Activated CD4-positive, alpha-beta memory T cell treated with anti-CD3 and anti-CD28 coated beads, Interleukin-2, amount 10 ng/mL, durations not matched to agents 7 days and 5 days (primary cell): ENCODE results near the gene EDARADD. TPM values are rescaled to one million over a fixed set of nuclear protein-coding genes. Genes with fewer than 3 reads are reported as not detected.

Source experiments
- total RNA-seq, 2 experiments: library from RNA; stranded (reverse); gene quantifications; one replicate each; pipeline ENCODE4 v1.2.3, GENCODE V29; 2021

Gene EDARADD
- total RNA-seq, 2 experiments from 2014 or later: 5.4 to 6.2 TPM

Other genes starting within 250 kb of the EDARADD start
- 1 to 10 TPM; 4.1 TPM for gene ERO1B, start 112.3 kb upstream of the EDARADD start, total RNA-seq
- gene LGALS8, start 129.7 kb downstream of the EDARADD start, total RNA-seq: 100 to 1,000 TPM; 145 to 146 TPM
- gene HEATR1, start 210.2 kb downstream of the EDARADD start, total RNA-seq: 10 to 100 TPM; 32.9 to 33.9 TPM